Measurements from ENCODE around the gene SFT2D2. TPM values are rescaled to one million over a fixed set of nuclear protein-coding genes. Genes with fewer than 3 reads are reported as not detected.

The SFT2D2 gene
- total RNA-seq, 4 donors from 2014 or later: 43.7 to 81.3 (median 53.2) TPM

GRCh38 chr1:168264296-168264695 lies 38.5 kb downstream of the SFT2D2 start:
- no peak for TF ChIP-seq POLR2A (IDR thresholded peaks at IDR 0.05)
- TF ChIP-seq, protein P1, sequence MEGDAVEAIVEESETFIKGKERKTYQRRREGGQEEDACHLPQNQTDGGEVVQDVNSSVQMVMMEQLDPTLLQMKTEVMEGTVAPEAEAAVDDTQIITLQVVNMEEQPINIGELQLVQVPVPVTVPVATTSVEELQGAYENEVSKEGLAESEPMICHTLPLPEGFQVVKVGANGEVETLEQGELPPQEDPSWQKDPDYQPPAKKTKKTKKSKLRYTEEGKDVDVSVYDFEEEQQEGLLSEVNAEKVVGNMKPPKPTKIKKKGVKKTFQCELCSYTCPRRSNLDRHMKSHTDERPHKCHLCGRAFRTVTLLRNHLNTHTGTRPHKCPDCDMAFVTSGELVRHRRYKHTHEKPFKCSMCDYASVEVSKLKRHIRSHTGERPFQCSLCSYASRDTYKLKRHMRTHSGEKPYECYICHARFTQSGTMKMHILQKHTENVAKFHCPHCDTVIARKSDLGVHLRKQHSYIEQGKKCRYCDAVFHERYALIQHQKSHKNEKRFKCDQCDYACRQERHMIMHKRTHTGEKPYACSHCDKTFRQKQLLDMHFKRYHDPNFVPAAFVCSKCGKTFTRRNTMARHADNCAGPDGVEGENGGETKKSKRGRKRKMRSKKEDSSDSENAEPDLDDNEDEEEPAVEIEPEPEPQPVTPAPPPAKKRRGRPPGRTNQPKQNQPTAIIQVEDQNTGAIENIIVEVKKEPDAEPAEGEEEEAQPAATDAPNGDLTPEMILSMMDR (IDR thresholded peaks at IDR 0.05): no peak
- no peak overlapping the region for H3K4me3 ChIP-seq (ENCODE audit: low read depth, poor library complexity, severe bottlenecking)
- no peak for DNase-seq (ENCODE audit: low spot score in 2 of 2)
- intact Hi-C loops (cut with DNase I; ENCODE audit: low total_unique reads): no loop called here
- WGBS, 2 donors: 96 to 97% methylated on average over 7 of the region's 7 CpGs

GRCh38 chr1:168265596-168265995 lies 39.8 kb downstream of the SFT2D2 start:
- intact Hi-C loops (cut with DNase I; ENCODE audit: low total_unique reads): no loop called here
- 87 to 89% methylated on average over 1 of the region's 1 CpG for WGBS, 2 donors
- TF ChIP-seq, protein P1 (IDR thresholded peaks at IDR 0.05): no peak
- no peak for TF ChIP-seq POLR2A (IDR thresholded peaks at IDR 0.05)
- H3K4me3 ChIP-seq (ENCODE audit: low read depth, poor library complexity, severe bottlenecking): no peak overlapping the region
- DNase-seq (ENCODE audit: low spot score in 2 of 2): no peak

DNA sequence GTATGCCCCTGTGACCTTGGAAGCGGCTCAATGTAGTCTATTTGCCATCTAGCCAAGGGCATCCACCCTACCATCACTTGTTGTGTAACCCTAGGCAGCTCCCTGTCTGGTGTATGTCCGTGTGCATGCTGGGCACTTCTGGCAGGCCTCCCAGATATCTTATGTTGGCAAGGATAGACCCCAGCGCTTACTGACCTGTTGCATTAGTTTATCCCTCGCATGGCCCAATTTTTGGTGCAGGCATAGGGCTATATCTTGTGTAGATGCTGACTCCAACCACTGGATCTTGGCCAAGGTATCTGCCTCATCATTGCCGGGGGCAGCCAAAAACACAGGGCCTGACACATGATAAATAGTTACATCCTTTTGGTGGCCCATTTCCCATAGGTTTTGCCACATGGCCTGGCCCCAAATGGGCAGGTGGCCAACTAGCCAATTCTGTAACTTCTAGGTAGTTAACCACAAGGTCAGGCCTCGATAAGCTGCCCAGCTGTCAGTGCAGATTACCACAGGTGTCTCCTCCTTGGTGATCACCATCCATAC lies 40.9 kb downstream of the SFT2D2 start:
- no peak for DNase-seq (ENCODE audit: low spot score in 2 of 2)
- H3K4me3 ChIP-seq (ENCODE audit: low read depth, poor library complexity, severe bottlenecking): no peak overlapping the region
- intact Hi-C loops (cut with DNase I; ENCODE audit: low total_unique reads): no loop called here
- 61 to 68% methylated on average over 6 of the region's 6 CpGs for WGBS, 2 donors
- TF ChIP-seq, protein P1 (IDR thresholded peaks at IDR 0.05): no peak
- TF ChIP-seq POLR2A (IDR thresholded peaks at IDR 0.05): no peak

DNA sequence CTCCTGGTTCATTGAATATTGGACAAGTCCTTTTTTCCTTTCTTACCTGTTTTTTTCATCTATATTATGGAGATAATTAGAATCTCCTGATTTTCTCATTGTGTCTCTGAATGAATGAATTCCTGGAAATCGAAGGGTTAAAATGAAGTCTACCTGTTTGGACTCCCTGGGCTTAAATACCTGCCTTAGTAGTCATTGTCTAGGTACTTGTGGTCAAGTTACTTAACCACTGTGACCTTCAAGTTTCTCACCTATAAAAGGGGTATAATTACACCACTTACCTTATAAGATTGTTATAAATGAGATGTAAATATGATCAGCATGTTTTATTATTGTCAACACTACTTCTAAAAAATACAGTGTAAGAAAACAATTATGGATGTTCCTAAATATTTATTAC lies 45.8 kb downstream of the SFT2D2 start:
- no peak for DNase-seq (ENCODE audit: low spot score in 2 of 2)
- H3K4me3 ChIP-seq (ENCODE audit: low read depth, poor library complexity, severe bottlenecking): no peak overlapping the region
- 89 to 92% methylated on average over 1 of the region's 1 CpG for WGBS, 2 donors
- intact Hi-C loops (cut with DNase I; ENCODE audit: low total_unique reads): no loop called here
- TF ChIP-seq, protein P1 (IDR thresholded peaks at IDR 0.05): no peak
- TF ChIP-seq POLR2A (IDR thresholded peaks at IDR 0.05): no peak

DNA sequence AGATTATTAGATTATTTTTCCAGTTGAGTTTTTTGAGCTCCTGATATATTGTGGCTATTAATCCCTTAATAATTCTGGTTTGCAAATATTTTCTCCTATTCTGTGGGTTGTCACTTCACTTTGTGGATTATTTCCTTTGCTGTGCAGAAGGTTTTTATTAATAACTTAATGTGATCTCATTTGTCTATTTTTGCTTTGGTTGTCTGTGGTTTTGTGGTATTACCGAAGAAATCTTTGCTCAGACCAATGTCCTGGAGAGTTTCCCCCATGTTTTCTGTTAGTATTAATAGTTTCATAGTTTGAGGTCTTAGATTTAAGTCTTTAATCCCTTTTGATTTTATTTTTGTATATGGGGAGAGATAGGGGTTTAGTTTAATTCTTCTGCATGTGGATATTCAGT lies 47.8 kb downstream of the SFT2D2 start:
- TF ChIP-seq, protein P1 (IDR thresholded peaks at IDR 0.05): no peak
- no peak for TF ChIP-seq POLR2A (IDR thresholded peaks at IDR 0.05)
- intact Hi-C loops (cut with DNase I; ENCODE audit: low total_unique reads): no loop called here
- no peak overlapping the region for H3K4me3 ChIP-seq (ENCODE audit: low read depth, poor library complexity, severe bottlenecking)
- 41% methylated on average over 1 of the region's 1 CpG for WGBS, 2 donors
- no peak for DNase-seq (ENCODE audit: low spot score in 2 of 2)

DNA sequence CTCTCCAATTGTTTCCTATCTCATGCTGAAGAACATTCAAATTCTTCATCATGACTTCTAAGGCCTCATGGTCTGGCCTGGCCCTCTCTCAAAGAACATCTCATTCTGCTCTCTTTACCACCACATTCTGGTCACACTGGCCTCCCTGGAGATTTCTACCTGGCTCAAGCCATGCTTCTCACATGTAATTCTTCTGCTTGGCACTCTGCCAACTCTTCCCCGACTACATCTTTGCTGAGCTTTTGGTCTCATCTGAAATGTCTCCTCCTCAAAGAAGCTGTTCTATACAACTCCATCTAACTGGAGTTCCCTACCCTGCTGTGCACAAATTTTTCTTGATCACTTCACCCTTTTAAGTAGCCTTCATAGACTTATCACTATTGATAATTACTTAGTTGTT lies 53.4 kb downstream of the SFT2D2 start:
- TF ChIP-seq POLR2A (IDR thresholded peaks at IDR 0.05): no peak
- TF ChIP-seq, protein P1 (IDR thresholded peaks at IDR 0.05): no peak
- WGBS, 2 donors: 88% methylated on average over 1 of the region's 1 CpG
- no peak for DNase-seq (ENCODE audit: low spot score in 2 of 2)
- intact Hi-C loops (cut with DNase I; ENCODE audit: low total_unique reads): no loop called here
- H3K4me3 ChIP-seq (ENCODE audit: low read depth, poor library complexity, severe bottlenecking): no peak overlapping the region
